Sigmoid colon (tissue), 4 donors: Measurements from ENCODE around the gene RAB3GAP2.

Source experiments
- EP300 ChIP-seq, 4 donors: sonication (generic); formaldehyde crosslinking; IDR thresholded peaks; one replicate each; pipeline ENCODE4 v1.6.1; 2017; ENCODE audit warnings: antibody characterized with exemption in 4 of 4
- POLR2A ChIP-seq, 2 donors: fragments of 450-650 bp; IDR thresholded peaks; one replicate each; pipeline ENCODE4 v1.6.1; 2016; ENCODE audit warnings: antibody characterized with exemption in 2 of 2, mild to moderate bottlenecking in 2 of 2, moderate library complexity in 2 of 2
- POLR2AphosphoS5 ChIP-seq, 4 donors: sonication (generic); formaldehyde crosslinking; IDR thresholded peaks; one replicate each; pipeline ENCODE4 v1.6.1; 2017; ENCODE audit warnings: antibody characterized with exemption in 4 of 4
- TF ChIP-seq, protein P1 (sequence below), 4 experiments: fragments of 450-650 bp in 3 of 4; fragments of 200-600 bp in 1 of 4; IDR thresholded peaks; one replicate each; pipeline ENCODE4 v1.5.1; 2016 to 2019; ENCODE audit warnings: antibody characterized with exemption in 4 of 4, mild to moderate bottlenecking in 3 of 4, moderate library complexity in 2 of 4

DNA sequence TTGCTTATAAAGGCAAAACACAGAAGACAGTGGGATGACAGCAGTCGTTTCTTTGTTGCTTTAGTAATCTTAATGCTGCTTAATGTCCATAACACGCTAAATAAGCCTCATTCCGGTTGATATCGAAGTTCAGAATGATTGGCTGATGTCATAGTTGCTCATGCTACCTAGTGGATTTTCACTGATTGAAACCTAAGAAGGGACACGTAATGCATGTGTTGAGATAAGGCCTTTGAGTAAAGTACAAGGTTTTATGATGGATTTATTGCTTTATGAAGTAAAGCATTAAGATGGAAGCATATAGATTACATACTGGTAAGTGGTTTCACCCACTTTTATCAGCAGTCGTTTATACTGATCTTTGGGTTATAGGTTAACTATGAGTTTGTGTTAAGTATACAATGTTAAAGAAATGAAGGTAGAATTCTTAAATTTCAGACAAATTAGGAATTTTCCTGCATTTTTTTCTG is 153.2 kb downstream of the RAB3GAP2 start:
- TF ChIP-seq, protein P1, sequence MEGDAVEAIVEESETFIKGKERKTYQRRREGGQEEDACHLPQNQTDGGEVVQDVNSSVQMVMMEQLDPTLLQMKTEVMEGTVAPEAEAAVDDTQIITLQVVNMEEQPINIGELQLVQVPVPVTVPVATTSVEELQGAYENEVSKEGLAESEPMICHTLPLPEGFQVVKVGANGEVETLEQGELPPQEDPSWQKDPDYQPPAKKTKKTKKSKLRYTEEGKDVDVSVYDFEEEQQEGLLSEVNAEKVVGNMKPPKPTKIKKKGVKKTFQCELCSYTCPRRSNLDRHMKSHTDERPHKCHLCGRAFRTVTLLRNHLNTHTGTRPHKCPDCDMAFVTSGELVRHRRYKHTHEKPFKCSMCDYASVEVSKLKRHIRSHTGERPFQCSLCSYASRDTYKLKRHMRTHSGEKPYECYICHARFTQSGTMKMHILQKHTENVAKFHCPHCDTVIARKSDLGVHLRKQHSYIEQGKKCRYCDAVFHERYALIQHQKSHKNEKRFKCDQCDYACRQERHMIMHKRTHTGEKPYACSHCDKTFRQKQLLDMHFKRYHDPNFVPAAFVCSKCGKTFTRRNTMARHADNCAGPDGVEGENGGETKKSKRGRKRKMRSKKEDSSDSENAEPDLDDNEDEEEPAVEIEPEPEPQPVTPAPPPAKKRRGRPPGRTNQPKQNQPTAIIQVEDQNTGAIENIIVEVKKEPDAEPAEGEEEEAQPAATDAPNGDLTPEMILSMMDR (IDR thresholded peaks at IDR 0.05), result no peak
- no peak for TF ChIP-seq POLR2A (IDR thresholded peaks at IDR 0.05)
- TF ChIP-seq POLR2AphosphoS5 (IDR thresholded peaks at IDR 0.05), result no peak
- TF ChIP-seq EP300 (IDR thresholded peaks at IDR 0.05), result no peak
